NCI-H2081 (cell line): ENCODE results near the gene SSC5D.
"Not testable (repeated sequence)": the region's sequence is repeated elsewhere in the genome, so short reads cannot be mapped to it uniquely, and the experiment has no call there.

Source experiments
- DNase-seq, 2 experiments: peaks; one replicate each; lab custom pipeline; 2025; lab: John Stamatoyannopoulos, UW

The SSC5D gene

DNA sequence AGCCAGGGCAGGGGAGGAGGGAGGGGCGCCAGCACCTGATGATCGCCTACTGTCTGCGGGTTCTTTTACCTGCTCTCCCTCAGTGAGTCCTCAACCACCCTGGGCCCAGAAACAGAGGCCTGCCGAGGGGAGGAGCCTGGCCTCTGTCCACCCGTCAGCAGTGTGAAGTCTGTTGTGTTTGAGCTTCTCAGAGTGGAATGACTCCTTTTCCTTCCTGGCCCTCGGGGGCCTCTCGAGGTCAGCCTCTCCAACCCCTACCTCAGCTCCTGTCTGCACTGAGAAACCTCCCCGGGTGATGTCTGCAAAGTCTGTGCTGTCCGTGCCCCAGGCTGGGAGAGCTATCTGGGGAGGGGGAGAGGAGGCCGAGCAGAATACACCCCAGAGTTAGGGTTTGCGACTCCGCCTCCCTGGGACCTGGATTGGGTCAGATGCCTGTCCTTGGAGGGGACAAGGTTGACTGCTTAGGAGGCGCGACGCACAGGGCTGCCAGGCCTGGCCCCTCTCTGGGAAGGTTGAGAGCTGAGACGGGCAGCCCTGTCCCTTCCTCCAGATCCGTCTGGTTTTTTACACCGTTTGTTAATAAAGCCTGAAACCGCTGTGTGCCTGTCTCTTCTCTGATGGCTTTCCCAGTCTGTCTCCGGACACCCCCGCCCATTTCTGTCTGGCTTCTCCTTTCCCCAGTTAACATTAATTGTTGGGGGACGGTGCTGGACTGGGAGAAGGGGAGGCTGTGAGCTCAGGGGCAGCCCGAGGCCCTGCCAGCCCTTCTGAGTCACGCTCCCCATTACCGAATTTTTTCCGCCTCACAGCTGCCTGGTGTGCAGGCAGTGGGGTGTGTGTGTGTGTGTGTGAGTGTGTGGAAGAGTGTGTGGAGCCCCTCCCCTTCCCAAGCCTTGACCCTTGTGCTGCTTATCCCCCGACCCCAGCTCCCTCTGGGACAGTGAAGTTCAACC, 989 bp upstream of the SSC5D start:
- DNase-seq: no peak

DNA sequence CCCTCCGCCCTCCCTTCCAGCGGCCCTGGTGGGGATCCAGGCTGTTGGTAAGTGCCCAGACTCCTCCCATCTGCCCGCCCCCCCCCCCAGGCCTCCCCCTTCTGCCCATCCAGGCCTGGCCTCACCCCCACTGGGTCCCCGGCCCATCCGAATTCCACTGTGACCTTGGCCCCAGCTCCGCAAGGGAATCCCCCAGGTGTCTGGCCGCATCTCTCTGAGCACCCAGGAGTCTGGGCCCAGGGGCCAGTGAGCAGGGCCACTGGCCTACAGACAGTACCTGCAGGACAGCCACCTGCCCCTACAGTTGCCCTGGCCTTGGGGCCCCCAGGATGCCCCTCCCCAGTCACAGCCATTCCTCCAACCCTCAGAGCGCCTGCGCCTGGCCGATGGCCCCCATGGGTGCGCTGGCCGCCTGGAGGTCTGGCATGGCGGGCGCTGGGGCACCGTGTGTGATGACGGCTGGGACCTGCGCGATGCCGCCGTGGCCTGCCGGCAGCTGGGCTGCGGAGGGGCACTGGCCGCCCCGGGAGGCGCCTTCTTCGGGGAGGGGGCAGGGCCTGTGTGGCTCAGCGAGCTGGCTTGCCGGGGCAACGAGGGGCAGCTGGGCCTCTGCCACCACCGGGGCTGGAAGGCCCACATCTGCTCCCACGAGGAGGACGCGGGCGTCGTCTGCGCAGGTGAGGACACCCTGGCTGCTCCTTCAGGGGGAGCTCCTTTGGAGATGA, 912 bp downstream of the SSC5D start:
- no peak for DNase-seq

DNA sequence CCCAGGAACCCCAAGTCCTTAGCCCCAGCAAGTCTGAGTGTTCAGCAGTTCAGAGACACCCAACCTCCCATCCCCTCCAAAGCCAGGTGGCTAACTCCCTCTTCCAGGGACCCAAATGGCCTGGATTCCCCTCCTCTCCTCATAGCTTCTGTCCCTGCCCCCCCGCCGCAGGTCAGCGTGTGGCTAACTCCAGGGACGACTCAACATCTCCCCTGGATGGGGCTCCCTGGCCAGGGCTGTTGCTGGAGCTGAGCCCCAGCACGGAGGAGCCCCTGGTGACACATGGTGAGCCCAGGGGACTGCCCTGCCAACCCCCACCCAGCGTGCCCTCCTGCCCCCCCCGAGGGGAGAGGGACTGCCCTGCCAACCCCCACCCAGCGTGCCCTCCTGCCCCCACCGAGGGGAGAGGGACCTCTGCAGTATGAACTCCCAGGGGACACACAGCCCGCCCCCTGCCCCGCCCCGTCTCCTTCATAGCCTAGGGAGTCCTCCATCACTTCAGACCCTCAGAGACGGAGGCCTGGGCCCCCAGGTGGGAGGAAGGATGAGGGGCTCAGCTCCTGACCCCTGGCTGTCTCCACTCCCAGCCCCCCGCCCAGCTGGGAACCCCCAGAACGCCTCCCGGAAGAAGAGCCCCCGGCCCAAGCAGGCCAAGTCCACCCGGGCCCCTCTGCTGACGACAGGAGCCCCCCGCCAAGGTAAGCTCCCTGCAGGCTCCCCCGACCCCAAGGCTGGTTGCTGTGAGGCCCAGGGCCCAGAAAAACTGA, 1.7 kb downstream of the SSC5D start:
- no peak for DNase-seq

DNA sequence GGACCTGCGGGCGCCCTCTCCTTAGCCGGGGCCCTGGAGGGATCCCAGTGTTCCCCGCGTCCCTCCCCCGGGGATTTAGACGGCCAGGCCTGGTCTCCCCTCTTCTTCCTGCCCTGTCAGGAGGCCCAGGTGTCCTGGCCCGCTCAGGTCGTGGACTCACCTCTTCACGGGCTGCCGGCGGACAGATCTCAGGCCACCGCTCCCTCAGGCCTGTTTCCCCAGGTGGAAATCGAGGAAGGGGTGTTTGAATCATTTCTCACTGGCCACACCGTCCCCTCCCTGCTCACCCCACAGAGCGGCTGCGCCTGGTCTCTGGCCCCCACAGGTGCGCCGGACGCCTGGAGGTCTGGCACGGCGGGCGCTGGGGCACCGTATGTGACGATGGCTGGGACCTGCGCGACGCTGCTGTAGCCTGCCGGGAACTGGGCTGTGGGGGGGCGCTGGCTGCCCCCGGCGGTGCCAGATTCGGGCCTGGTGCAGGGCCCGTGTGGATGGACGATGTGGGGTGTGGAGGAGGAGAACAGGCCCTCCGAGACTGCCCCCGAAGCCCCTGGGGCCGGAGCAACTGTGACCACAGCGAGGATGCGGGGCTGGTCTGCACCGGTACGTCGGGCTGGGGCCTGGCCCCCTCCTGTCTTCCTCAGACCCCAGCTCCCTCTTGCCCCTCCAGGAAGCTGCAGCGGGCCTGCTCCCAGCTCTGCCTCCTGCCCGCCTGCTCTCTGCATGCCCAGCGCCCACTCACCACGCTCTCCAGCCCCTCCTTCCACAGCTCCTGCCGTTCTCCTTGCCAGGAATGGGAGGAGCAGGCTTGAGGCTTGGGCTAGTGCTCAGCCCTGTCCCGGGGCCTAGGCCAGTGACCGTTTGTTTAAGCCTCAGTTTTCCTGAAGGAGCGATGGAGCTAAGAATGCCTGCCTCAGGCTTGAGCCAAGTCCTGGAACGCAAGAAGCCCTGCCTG, 2.5 kb downstream of the SSC5D start:
- no peak for DNase-seq

DNA sequence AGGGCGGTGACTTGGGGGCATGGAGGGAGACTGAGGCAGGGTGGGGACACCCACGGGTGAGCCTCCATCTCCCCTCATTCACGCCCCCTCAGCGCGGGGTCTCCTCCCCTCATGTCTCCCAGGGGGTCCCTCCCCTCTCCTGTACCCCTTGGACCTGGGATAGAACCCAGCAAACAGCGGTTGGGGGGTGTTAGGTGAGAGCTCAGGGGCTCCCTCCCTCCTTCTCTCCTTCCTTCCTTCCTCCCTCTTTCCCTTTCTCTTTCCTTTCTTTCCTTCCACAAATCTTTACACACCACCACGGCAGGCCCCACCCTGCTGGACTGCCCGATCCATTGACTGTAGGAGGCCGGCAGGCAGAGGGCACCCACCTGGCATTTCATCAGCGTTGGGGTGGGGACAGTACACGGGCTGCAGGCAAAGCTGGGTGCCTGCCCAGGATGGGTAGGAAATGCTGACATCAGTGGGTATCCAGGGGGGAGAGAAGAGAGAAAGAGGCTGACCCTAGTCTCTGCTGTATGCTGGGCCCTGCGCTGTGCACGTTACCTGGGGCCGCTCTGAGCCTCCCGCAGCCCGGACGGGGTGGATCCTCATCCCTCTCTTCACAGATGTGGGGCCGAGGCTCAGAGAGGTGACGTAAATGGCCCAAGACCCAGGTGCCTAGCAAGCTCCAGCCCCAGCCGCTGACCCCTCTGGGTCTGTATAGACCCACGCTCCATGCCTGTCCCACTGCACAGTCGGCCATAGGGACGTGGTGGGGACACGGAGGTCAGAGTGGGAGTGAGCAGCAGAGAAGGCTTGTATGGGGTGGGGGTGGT, 3.5 kb downstream of the SSC5D start:
- DNase-seq: no peak

DNA sequence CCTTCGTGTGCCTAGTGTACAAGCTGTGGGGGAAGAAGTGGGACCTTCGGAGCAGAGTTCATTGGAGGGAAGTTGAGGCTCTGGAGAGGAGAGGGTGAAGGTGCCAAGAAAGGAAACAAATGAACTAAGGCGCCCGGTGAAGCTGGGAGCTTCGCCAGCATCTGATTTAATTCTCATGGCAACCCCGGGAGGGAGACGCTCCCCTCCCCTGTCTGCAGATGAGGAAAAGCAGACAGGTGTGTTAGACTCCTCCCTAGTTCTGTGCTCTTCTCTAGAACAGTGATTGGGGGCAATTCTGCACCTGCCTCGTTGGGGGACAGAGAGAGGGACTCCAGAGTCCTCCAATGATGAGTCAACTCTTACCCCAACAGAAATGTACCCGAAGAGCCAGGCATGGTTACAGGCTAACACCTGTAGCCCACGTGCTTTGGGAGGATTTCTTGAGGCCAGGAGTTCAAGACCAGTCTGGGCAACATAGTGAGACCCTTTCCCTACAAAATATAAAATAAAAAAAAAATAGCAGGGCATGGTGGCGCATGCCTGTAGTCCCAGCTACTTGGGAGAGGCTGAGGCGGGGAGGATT, 4.2 kb downstream of the SSC5D start:
- DNase-seq: peak; percentile 25 to 71

DNA sequence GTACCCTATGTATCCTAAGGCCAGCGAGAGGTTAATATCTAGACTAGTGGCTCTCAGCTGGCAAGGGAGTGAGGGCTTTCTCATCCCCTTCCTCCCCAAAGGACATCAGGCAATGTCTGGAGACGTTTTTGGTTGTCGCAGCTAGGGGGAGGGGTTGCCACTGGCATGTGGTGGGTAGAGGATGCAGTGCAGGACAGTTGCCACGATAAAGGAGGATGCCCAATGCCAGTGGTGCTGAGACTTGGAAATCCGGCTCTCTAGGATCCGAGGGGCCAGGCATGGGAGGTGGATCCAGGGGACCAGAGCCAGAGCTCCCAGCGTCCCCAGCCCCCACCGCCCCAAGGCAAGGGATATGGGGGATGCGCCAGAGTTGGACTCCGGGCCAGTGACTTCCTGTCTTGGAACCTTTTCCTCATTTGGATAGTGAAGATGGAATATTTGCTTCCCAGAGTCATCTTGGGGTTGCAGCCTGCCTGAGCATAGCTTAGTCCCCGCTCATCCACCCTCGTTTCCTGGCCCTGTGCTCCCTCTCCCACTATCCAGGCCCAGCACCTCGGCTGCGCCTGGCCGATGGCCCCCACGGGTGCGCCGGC, 4.9 kb downstream of the SSC5D start:
- DNase-seq: no peak

DNA sequence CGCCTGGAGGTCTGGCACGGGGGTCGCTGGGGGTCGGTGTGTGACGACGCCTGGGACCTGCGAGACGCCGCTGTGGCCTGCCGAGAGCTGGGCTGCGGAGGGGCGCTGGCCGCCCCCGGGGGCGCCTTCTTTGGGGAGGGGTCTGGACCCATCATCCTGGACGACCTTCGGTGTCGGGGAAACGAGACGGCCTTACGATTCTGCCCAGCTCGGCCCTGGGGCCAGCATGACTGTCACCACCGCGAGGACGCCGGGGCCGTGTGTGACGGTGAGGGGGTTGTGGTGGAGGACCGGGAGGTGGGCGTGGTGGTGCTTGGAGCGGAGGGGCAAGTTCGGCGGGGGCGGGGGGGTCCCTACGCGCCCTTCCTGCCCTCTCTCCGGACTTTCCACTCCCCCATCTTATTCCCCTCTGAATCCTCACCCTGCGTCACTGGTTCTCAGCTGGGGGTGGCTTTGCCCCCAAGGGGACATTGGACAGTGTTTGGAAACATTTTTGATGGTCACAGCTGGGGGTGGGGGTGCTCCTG, 5.5 kb downstream of the SSC5D start:
- no peak for DNase-seq

DNA sequence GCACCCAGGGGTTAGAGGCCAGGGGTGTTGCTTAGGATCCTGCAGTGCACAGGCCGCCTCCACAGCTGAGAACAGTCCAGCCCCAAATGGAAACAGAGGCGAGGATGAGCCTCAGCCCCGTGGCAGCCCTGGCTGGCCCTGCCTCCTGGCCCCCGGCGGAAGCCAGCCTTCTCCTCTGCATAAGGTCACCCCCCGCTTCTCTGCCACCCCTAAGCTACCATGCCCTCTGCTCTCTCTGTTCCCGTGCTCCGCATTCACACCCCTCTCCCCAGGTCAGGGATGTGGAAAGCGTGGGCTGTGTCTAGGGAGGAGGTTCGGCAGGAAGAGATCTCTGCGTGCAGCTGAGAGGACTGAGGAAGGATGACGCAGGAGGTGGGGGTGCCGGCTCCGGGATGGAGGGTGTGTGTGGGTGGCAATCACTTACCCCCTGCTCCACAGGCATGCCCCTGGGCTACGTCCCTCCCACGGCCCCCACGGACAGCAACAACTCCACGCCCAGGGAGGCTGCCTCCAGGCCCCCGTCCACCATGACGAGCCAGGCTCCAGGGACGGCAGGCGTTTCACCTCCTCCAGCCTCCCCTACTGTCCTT, 6.0 kb downstream of the SSC5D start:
- DNase-seq: no peak

DNA sequence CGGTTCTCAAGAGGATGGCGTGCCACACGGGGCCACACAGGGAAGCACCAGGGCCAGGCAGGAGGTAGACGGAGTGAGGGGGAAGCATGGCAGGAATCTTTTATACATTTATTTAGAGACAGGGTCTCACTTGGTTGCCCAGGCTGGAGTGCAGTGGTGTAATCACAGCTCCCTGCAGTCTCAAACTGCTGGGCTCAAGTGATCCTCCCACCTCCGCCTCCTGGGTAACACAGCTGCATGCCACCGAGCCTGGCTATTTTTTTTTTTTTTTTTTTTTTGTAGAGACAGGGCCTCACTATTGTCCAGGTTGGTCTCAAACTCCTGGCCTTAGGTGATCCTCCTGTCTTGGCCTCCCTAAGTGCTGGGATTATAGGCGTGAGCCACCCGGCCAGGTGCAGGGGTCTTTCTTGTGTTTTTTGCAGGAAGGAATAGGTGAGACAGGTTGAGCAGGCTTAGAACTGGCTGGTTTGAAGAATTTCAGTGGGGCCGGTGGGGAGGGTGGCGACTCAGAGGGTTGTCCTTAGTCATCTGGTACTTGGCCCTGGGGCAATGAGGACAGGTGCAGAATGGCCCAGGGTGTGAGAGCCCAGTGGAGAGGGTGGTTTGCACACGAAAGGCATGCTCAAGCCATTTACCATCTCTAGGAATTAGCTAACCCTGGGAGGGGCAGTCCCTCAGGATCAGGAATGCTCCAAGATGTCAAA, 7.6 kb downstream of the SSC5D start:
- DNase-seq: no peak

DNA sequence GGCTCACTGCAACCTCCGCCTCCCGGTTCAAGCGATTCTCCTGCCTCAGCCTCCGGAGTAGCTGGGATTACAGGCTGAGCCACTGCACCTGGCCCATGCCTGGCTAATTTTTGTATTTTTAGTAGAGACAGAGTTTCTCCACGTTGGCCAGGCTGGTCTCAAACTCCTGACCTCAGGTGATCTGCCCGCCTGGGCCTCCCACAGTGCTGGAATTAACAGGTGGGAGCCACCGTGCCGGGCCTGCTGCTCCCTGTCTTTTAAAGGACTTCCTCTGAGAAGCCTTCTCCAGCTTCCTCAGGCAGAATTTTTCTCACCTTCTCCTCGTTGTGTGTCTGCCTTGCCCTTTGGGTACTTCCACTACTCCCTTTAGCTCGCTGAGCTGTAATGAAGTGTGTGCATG, 8.6 kb downstream of the SSC5D start:
- DNase-seq: not testable (repeated sequence)

DNA sequence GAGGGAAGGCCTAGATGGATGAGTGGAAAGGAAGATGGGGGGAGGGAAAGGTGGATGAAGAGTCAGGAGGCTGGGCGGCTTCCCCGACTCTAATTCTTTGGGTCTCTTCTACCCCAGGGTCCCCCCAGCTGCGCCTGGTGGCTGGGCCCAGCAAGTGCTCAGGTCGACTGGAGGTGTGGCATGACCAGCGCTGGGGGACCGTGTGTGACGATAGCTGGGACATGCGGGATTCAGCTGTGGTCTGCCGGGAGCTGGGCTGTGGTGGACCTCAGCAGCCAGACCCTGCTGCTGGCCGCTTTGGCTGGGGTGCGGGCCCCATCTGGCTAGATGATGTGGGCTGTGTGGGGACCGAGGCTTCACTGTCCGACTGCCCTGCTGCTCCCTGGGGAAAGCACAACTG, 9.5 kb downstream of the SSC5D start:
- DNase-seq: no peak

DNA sequence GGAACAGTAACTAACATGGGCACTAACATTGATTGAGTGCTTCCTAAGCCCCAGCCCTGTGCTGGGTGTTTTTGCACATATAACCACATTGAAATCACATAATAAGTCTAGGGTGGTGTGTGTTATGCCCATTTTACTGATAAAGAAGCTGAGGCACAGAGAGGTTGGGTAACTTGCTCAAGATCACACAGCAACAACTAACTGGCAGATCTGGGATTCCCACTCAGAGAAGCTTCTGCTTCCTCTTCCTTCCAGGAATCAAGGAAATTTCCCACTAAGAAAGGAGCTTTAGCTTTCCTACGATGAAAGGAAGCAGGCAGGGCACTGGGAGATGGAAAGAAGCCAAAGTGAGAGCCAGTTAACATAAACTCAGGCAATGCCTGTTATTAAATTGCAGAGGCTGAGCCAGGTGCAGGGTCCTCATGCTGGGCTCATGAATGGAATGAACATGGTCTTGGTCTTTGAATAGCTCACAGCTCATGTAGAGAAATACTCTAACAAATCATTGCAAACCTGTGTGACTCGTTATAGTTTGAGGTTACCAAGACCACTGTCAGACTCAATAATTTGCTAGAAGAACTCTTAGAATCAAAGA, 10.1 kb downstream of the SSC5D start:
- peak; percentile 74 to 91 for DNase-seq

DNA sequence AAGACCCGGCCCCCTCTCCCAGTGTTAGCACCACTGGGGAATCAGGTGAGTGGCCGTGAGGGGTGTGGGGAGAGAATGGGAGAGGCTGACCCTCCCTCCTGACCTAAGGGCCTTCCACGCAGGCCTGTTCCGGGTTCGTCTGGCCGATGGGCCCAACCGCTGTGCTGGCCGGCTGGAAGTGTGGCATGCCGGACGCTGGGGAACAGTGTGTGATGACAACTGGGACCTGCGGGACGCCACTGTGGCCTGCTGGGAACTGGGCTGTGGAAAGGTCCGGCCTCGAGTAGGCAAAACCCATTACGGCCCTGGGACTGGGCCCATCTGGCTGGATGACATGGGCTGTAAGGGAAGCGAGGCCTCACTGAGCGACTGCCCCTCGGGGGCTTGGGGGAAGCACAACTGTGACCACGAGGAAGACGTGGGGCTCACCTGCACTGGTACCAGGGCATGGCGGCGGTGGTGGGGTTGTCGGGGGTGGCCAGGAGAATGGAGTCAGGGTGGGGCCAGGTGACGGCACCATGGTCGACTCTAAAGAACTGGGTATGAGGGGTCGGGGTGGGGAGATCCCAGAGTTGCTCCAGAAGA, 12.2 kb downstream of the SSC5D start:
- DNase-seq: no peak

DNA sequence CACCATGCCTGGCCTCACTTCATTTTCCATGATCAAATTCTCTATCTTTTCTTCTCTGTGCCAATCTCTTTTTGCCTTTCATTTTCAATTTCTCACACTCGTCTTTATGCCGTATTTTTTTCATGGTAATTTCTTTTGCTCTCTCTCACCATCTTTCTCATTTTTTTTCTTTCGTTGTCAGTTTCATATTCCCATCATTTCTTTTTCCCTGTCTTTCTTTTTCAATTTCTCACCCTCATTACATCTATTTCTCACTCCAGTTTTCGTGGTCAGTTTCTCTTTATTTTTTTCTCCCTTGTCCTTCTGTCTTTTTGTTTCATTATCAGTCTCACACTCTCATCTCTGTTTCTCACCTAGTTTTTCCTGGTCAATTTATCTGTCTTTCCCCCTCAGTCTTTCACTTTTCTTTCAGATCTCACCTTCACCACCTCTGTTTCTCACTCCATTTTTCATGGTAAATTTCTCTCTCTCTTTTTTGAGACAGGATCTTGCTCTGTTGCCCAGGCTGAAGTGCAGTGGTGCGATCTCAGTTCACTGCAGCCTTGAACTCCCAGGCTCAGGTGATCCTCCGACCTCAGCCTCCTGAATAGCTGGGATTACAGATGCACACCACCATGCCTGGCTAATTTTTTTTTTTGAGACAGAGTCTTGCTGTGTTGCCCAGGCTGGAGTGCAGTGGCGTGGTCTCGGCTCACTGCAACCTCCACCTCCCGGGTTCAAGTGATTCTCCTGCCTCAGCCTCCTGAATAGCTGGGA, 14.1 kb downstream of the SSC5D start:
- DNase-seq: no peak

DNA sequence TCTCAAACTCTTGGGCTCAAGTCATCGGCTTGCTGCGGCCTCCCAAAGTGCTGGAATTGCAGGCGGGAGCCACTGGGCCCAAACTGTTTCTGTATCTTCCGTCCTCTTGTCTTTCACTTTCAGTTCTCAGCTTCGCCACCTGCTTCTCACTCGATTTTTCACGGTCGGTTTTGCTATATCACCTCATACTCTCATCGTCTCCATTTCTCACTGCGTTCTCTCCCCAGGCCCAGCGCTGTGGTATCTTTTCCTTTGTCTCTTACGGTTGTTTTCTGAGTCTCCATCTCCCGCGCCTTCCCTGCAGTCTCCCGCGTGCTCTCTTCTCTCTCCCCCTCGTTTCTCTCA, 14.9 kb downstream of the SSC5D start:
- DNase-seq: no peak
